Right lung (tissue), 5 donors: ENCODE data around the gene OXSR1. TPM values are rescaled to one million over a fixed set of nuclear protein-coding genes. Genes with fewer than 3 reads are reported as not detected.
"Not testable (repeated sequence)": the region's sequence is repeated elsewhere in the genome, so short reads cannot be mapped to it uniquely, and the experiment has no call there.

Experiments
- DNase-seq, 2 donors: peaks; one replicate each; pipeline ENCODE4 v3.0.0-alpha.2; 2013
- polyA plus RNA-seq, 5 donors: library from polyadenylated mRNA; unstranded; fragments of 120-200 nt; gene quantifications; one replicate each; pipeline versions ENCODE4 v1.2.1 to v1.2.3, GENCODE V29; 2013; ENCODE audit warnings: inconsistent platforms in 1 of 5, low replicate concordance in 1 of 5; ENCODE audit not compliant: insufficient read length in 5 of 5, insufficient read depth in 1 of 5

OXSR1 gene
- polyA plus RNA-seq, 5 donors: 35.9 to 56.0 (median 44.9) TPM

- DNase-seq: no peak
Measured at GRCh38 chr3:38141173-38141951, 24.0 kb upstream of the OXSR1 start.

- DNase-seq: no peak
Measured at GRCh38 chr3:38141952-38142273, 23.4 kb upstream of the OXSR1 start.

GRCh38 chr3:38142959-38143358 lies 22.4 kb upstream of the OXSR1 start:
- no peak for DNase-seq

GRCh38 chr3:38143511-38143910 lies 21.8 kb upstream of the OXSR1 start:
- no peak for DNase-seq

GRCh38 chr3:38146504-38146903 lies 18.8 kb upstream of the OXSR1 start:
- DNase-seq: no peak

GRCh38 chr3:38147421-38147820 lies 17.9 kb upstream of the OXSR1 start:
- DNase-seq: no peak

GRCh38 chr3:38148311-38148882 lies 16.9 kb upstream of the OXSR1 start:
- DNase-seq: no peak

- no peak for DNase-seq
Measured at GRCh38 chr3:38149708-38150107, 15.6 kb upstream of the OXSR1 start.

- no peak for DNase-seq
Measured at GRCh38 chr3:38150780-38151528, 14.4 kb upstream of the OXSR1 start.

- no peak for DNase-seq
Measured at GRCh38 chr3:38151667-38152265, 13.6 kb upstream of the OXSR1 start.

- DNase-seq: no peak
Measured at GRCh38 chr3:38152609-38153008, 12.7 kb upstream of the OXSR1 start.

- no peak for DNase-seq
Measured at GRCh38 chr3:38153221-38153620, 12.1 kb upstream of the OXSR1 start.

GRCh38 chr3:38154033-38154494 lies 11.3 kb upstream of the OXSR1 start:
- DNase-seq: peak; percentile 64 to 70

GRCh38 chr3:38154625-38155255 lies 10.6 kb upstream of the OXSR1 start:
- DNase-seq: no peak

GRCh38 chr3:38155825-38156224 lies 9.5 kb upstream of the OXSR1 start:
- DNase-seq: no peak

GRCh38 chr3:38157117-38157516 lies 8.2 kb upstream of the OXSR1 start:
- no peak for DNase-seq

- DNase-seq: no peak
Measured at GRCh38 chr3:38157595-38157994, 7.7 kb upstream of the OXSR1 start.

- DNase-seq: no peak
Measured at GRCh38 chr3:38158472-38158871, 6.9 kb upstream of the OXSR1 start.

- DNase-seq: not testable (repeated sequence)
Measured at GRCh38 chr3:38160704-38161103, 4.6 kb upstream of the OXSR1 start.

GRCh38 chr3:38163117-38163840 lies 2.1 kb upstream of the OXSR1 start:
- no peak for DNase-seq
